ENCODE data around the gene UCP2.

The UCP2 gene

GRCh38 chr11:74009675-74010305, 27.1 kb upstream of the UCP2 start:
- DNase-seq (ENCODE audit: low read depth in 2 of 2) = no peak

GRCh38 chr11:74009230-74009547, 26.5 kb upstream of the UCP2 start:
- DNase-seq (ENCODE audit: low read depth in 2 of 2) = no peak

GRCh38 chr11:74008373-74009229, 26.0 kb upstream of the UCP2 start, which contains the start of gene UCP3:
TSS of gene UCP3 (minus strand) at chr11:74009085. CDS start at chr11:74007042, 2,043 bp downstream.
- no peak for DNase-seq (ENCODE audit: low read depth in 2 of 2)

GRCh38 chr11:74007691-74008372, 25.2 kb upstream of the UCP2 start:
- DNase-seq (ENCODE audit: low read depth in 2 of 2) = no peak

- no peak for DNase-seq (ENCODE audit: low read depth in 2 of 2)
Measured at GRCh38 chr11:74006743-74007304, 24.2 kb upstream of the UCP2 start.

- no peak for DNase-seq (ENCODE audit: low read depth in 2 of 2)
Measured at GRCh38 chr11:74005721-74006517, 23.3 kb upstream of the UCP2 start.

GRCh38 chr11:74004759-74005615, 22.3 kb upstream of the UCP2 start:
- DNase-seq (ENCODE audit: low read depth in 2 of 2) = peak; percentile 55 to 72

- DNase-seq (ENCODE audit: low read depth in 2 of 2) = no peak
Measured at GRCh38 chr11:74004046-74004695, 21.5 kb upstream of the UCP2 start.

GRCh38 chr11:74002832-74003231, 20.2 kb upstream of the UCP2 start:
- DNase-seq (ENCODE audit: low read depth in 2 of 2) = no peak

GRCh38 chr11:74001822-74002286, 19.2 kb upstream of the UCP2 start:
- no peak for DNase-seq (ENCODE audit: low read depth in 2 of 2)

GRCh38 chr11:74000307-74001133, 17.9 kb upstream of the UCP2 start:
- DNase-seq (ENCODE audit: low read depth in 2 of 2) = no peak

- DNase-seq (ENCODE audit: low read depth in 2 of 2) = no peak
Measured at GRCh38 chr11:73999581-74000306, 17.1 kb upstream of the UCP2 start.

- no peak for DNase-seq (ENCODE audit: low read depth in 2 of 2)
Measured at GRCh38 chr11:73998846-73999575, 16.4 kb upstream of the UCP2 start.

GRCh38 chr11:73997120-73997770, 14.6 kb upstream of the UCP2 start:
- DNase-seq (ENCODE audit: low read depth in 2 of 2) = no peak

GRCh38 chr11:73996161-73996747, 13.6 kb upstream of the UCP2 start:
- DNase-seq (ENCODE audit: low read depth in 2 of 2) = no peak

- DNase-seq (ENCODE audit: low read depth in 2 of 2) = no peak
Measured at GRCh38 chr11:73995731-73996130, 13.1 kb upstream of the UCP2 start.

GRCh38 chr11:73995247-73995646, 12.6 kb upstream of the UCP2 start:
- no peak for DNase-seq (ENCODE audit: low read depth in 2 of 2)
